Lower lobe of right lung (tissue), 2 donors: ENCODE data around the gene NTN3. TPM values are rescaled to one million over a fixed set of nuclear protein-coding genes. Genes with fewer than 3 reads are reported as not detected.

Experiments used
- ATAC-seq, 2 donors: fragments of 200-7000 bp; cut with Tn5 transposase; one replicate each; pipeline ENCODE4 v1.9.1; 2020 to 2022; ENCODE audit warnings: mild to moderate bottlenecking in 2 of 2, moderate library complexity in 2 of 2
- DNase-seq: peaks from one replicate; pipeline ENCODE4 v3.0.0-alpha.2; 2020
- H3K27ac ChIP-seq: fragments of 200-600 bp; one replicate; pipeline ENCODE4 v1.8.0; 2022
- H3K27me3 ChIP-seq: fragments of 200-600 bp; one replicate; pipeline ENCODE4 v1.8.0; 2022; ENCODE audit warnings: low read depth
- H3K36me3 ChIP-seq: fragments of 200-600 bp; one replicate; pipeline ENCODE4 v1.8.0; 2022; ENCODE audit warnings: mild to moderate bottlenecking
- H3K4me1 ChIP-seq: fragments of 200-600 bp; one replicate; pipeline ENCODE4 v1.8.0; 2022
- H3K4me3 ChIP-seq: fragments of 200-600 bp; one replicate; pipeline ENCODE4 v1.8.0; 2022; ENCODE audit warnings: mild to moderate bottlenecking
- H3K9me3 ChIP-seq: fragments of 200-600 bp; one replicate; pipeline ENCODE4 v1.8.0; 2022
- intact Hi-C: fragments of 100-400 bp; cut with DNase I; formaldehyde crosslinking; loops from one replicate; pipeline ENCODE4 v1.11.0; 2022
- total RNA-seq: library from RNA; stranded (reverse); fragmentation: NEBNext Ultra II Directional; extraction: Animal tissue kit (Norgen Biotek cat#: 25700); gene quantifications from one replicate; pipeline ENCODE4 v1.2.1, GENCODE V29; 2021
- TF ChIP-seq, protein P1 (sequence below): fragments of 200-600 bp; IDR thresholded peaks from one replicate; pipeline ENCODE4 v1.8.0; 2022; ENCODE audit warnings: antibody characterized with exemption, mild to moderate bottlenecking
- donor health status: DM: no; HTN: yes; CAD: no; lungs with severe emphysema.

NTN3 gene
- total RNA-seq, 1 donor from 2014 or later, result 0.24 TPM

DNA sequence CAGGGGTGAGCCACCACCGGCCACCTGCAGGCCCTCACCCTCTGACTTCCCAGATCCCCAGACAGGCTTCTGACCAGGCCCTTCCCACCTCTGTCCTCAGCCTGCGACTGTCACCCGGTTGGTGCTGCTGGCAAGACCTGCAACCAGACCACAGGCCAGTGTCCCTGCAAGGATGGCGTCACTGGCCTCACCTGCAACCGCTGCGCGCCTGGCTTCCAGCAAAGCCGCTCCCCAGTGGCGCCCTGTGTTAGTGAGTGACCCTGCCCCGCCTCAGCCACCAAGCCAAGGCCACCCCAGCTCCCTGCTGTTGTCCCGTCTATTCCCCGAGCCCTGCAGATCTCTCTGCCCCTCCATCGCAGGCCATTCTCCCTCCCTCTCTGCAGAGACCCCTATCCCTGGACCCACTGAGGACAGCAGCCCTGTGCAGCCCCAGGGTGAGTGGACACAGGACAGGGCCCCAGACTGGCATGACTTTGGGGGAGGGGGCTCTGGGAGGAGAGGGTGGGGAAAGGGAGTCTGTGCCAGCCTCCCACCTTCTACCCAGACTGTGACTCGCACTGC lies 1.9 kb downstream of the NTN3 start:
- Histone ChIP-seq H3K4me1 (peaks cover 53% of the 10 kb centered on the region), H3K4me3 (peak overlapping the region; percentile 84), H3K9me3 (no peaks in the 10 kb centered on the region), H3K27ac (no peak overlapping the region), H3K36me3 (no peaks in the 10 kb centered on the region), H3K27me3 (peaks cover 52% of the 10 kb centered on the region)
- TF ChIP-seq, protein P1, sequence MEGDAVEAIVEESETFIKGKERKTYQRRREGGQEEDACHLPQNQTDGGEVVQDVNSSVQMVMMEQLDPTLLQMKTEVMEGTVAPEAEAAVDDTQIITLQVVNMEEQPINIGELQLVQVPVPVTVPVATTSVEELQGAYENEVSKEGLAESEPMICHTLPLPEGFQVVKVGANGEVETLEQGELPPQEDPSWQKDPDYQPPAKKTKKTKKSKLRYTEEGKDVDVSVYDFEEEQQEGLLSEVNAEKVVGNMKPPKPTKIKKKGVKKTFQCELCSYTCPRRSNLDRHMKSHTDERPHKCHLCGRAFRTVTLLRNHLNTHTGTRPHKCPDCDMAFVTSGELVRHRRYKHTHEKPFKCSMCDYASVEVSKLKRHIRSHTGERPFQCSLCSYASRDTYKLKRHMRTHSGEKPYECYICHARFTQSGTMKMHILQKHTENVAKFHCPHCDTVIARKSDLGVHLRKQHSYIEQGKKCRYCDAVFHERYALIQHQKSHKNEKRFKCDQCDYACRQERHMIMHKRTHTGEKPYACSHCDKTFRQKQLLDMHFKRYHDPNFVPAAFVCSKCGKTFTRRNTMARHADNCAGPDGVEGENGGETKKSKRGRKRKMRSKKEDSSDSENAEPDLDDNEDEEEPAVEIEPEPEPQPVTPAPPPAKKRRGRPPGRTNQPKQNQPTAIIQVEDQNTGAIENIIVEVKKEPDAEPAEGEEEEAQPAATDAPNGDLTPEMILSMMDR, result no peak
- no peak for DNase-seq
- intact Hi-C loops, result no loop called here
- no peak for ATAC-seq

GRCh38 chr16:2473446-2473926 lies 2.4 kb downstream of the NTN3 start:
- Histone ChIP-seq H3K36me3 (no peaks in the 10 kb centered on the region), H3K9me3 (no peaks in the 10 kb centered on the region), H3K27me3 (peaks cover 47% of the 10 kb centered on the region), H3K4me1 (peaks cover 48% of the 10 kb centered on the region), H3K4me3 (peak overlapping the region; percentile 84), H3K27ac (no peak overlapping the region)
- no peak for ATAC-seq
- DNase-seq, result no peak
- TF ChIP-seq, protein P1, result no peak
- intact Hi-C loops, result no loop called here

DNA sequence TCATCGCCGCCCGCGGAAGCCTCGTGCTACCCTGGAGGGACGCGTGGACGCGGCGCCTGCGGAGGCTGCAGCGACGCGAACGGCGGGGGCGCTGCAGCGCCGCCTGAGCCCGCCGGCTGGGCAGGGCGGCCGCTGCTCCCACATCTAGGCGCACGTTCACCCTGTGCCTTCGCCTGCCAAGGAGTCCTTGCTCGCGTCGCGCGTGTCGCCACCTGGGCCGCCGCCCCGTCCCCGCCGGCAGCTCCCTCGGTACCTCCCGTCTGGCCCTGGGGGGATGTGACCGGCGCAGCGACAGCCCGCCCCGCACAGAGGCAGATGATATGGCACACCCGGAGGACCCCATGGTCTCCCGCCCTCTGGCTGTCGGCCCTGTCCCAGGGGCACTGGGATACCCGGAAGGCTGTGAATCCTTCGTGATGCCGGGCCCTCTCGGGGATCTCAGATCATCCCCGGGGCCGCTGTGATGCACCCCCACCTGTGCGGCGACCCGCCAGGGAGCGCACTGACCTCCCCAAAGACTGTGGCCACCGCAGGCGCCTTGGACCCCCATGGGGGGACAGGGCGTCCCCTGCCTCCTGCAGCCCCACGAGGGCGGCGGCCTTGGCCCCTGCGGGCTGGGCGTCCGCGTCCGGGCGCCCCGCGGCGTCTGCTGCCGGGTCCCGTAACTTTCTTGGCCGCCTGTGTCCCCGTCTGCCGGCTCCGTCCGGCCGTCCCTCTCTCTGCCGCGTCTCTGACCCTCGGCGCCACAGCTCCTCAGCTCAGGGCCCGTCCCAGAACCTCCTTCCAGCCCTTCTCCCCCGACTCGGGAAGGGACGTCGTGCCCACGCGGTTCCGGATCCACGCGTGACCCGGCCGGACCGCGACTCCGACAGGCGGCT lies 3.1 kb downstream of the NTN3 start:
- TF ChIP-seq, protein P1, result peak; percentile 45
- no peaks in the 10 kb centered on the region for H3K36me3 ChIP-seq
- DNase-seq, result peak; percentile 69
- peaks cover 40% of the 10 kb centered on the region for H3K4me1 ChIP-seq
- peaks cover 39% of the 10 kb centered on the region for H3K27me3 ChIP-seq
- peak overlapping the region; percentile 84 for H3K27ac ChIP-seq
- peak; percentile 74 to 76 for ATAC-seq
- peak overlapping the region; percentile 84 for H3K4me3 ChIP-seq
- intact Hi-C loops, result no loop called here
- no peaks in the 10 kb centered on the region for H3K9me3 ChIP-seq

DNA sequence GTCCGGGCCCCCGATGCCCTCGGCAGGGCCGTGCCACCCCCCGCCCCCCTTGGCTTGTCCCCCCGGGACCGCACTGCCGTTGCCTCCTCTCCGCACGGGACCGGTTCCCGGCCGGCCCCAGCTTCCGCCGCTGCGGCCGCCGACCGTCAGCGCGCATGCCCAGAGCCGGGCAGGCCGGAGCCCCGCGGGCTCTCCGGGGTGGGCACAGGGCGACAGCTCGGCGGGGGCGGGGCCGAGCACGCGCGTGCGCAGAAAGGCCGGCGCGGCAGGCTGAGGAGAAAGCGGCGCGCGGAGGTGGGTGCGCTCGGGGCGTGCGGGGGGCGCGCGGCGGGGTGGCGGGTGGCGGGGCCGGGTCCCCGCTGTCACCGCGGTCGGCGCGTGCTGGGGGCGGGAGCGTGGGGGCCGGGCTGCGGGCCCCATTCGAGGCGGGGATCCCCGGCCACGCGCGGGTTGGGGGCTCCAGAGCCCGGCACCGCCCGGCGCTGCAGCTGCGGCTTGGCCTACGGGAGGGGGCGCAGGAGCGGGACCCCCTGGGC lies 3.8 kb downstream of the NTN3 start, which contains the start of gene TBC1D24:
Gene TBC1D24 (plus strand): TSS at position 251 of the 536 bp plus-strand sequence. CDS start 21,022 bp downstream, outside the sequence.
- Histone ChIP-seq H3K27me3 (peaks cover 32% of the 10 kb centered on the region), H3K36me3 (no peaks in the 10 kb centered on the region), H3K9me3 (no peaks in the 10 kb centered on the region), H3K27ac (peak within 1 kb of the TSS; percentile 84), H3K4me1 (peaks cover 34% of the 10 kb centered on the region), H3K4me3 (peak within 1 kb of the TSS; percentile 84)
- TF ChIP-seq, protein P1, result no peak
- DNase-seq (peak; percentile 89), ATAC-seq (peak; percentile 91 to 94)
- intact Hi-C loops, result no loop called here
